ENCODE measurements around the gene SIRT7. TPM values are rescaled to one million over a fixed set of nuclear protein-coding genes. Genes with fewer than 3 reads are reported as not detected.

The SIRT7 gene
- total and polyA plus RNA-seq, 8 donors = 11.6 to 37.9 (median 13.2) TPM

GRCh38 chr17:81889602-81890001 lies 28.4 kb downstream of the SIRT7 start:
- H3K9me3 ChIP-seq = no peaks in the 10 kb centered on the region
- H3K4me3 ChIP-seq = peak overlapping the region in 1 of 2 donors; percentile 95
- DNase-seq (no peak), ATAC-seq (no peak)
- H3K27ac ChIP-seq = no peak overlapping the region
- H3K36me3 ChIP-seq = peaks cover 0 to 65% of the 10 kb centered on the region in 2 donors
- TF ChIP-seq CTCF (IDR thresholded peaks at IDR 0.05) = no peak
- peaks cover 15 to 35% of the 10 kb centered on the region in 2 donors for H3K4me1 ChIP-seq
- H3K27me3 ChIP-seq = no peaks in the 10 kb centered on the region
- intact Hi-C loops (cut with DNase I) = no loop called here

GRCh38 chr17:81888988-81889595 lies 28.9 kb downstream of the SIRT7 start:
- no peaks in the 10 kb centered on the region for H3K9me3 ChIP-seq
- H3K4me3 ChIP-seq = no peak overlapping the region
- no peak for DNase-seq
- no peak overlapping the region for H3K27ac ChIP-seq
- no peak for ATAC-seq
- H3K27me3 ChIP-seq = no peaks in the 10 kb centered on the region
- peaks cover 0 to 65% of the 10 kb centered on the region in 2 donors for H3K36me3 ChIP-seq
- peaks cover 15 to 35% of the 10 kb centered on the region in 2 donors for H3K4me1 ChIP-seq
- intact Hi-C loops (cut with DNase I) = no loop called here
- TF ChIP-seq CTCF (IDR thresholded peaks at IDR 0.05) = no peak

- H3K4me1 ChIP-seq = peaks cover 15 to 28% of the 10 kb centered on the region in 2 donors
- peak in 1 of 4 donors; percentile 69 for DNase-seq
Measured at GRCh38 chr17:81888105-81888987, 29.6 kb downstream of the SIRT7 start.

GRCh38 chr17:81885869-81886548 lies 32.0 kb downstream of the SIRT7 start:
- Histone ChIP-seq H3K4me1 (peaks cover 10 to 16% of the 10 kb centered on the region in 2 donors), H3K27me3 (no peaks in the 10 kb centered on the region), H3K36me3 (peaks cover 0 to 83% of the 10 kb centered on the region in 2 donors), H3K4me3 (no peak overlapping the region), H3K9me3 (no peaks in the 10 kb centered on the region), H3K27ac (no peak overlapping the region)
- no peak for TF ChIP-seq CTCF (IDR thresholded peaks at IDR 0.05)
- intact Hi-C loops (cut with DNase I) = no loop called here
- no peak for ATAC-seq
- no peak for DNase-seq

More at GRCh38 chr17:81888105-81888987, 29.6 kb downstream of the SIRT7 start:
- no peak for ATAC-seq
- Histone ChIP-seq H3K36me3 (peaks cover 0 to 67% of the 10 kb centered on the region in 2 donors), H3K27ac (no peak overlapping the region), H3K4me3 (no peak overlapping the region), H3K27me3 (no peaks in the 10 kb centered on the region), H3K9me3 (no peaks in the 10 kb centered on the region)
- intact Hi-C loops (cut with DNase I) = no loop called here
- no peak for TF ChIP-seq CTCF (IDR thresholded peaks at IDR 0.05)

GRCh38 chr17:81885454-81885853 lies 32.5 kb downstream of the SIRT7 start:
- TF ChIP-seq CTCF (IDR thresholded peaks at IDR 0.05) = no peak
- Histone ChIP-seq H3K27ac (no peak overlapping the region), H3K4me3 (no peak overlapping the region), H3K27me3 (no peaks in the 10 kb centered on the region), H3K9me3 (no peaks in the 10 kb centered on the region), H3K4me1 (peaks cover 8 to 14% of the 10 kb centered on the region in 2 donors), H3K36me3 (peaks cover 0 to 88% of the 10 kb centered on the region in 2 donors)
- DNase-seq (no peak), ATAC-seq (no peak)
- intact Hi-C loops (cut with DNase I) = no loop called here

Data from left lung (tissue), 10 donors.